Liver (tissue), 9 donors: ENCODE measurements around the gene MAP7D1. TPM values are rescaled to one million over a fixed set of nuclear protein-coding genes. Genes with fewer than 3 reads are reported as not detected.

Source experiments
- DNase-seq: peaks from one replicate; pipeline ENCODE4 v3.0.0-alpha.2; 2017; ENCODE audit warnings: low spot score
- H3K27ac ChIP-seq, 2 donors: one replicate each; pipeline ENCODE4 v1.7.0; 2013; ENCODE audit warnings: inconsistent platforms in 2 of 2, low read length in 2 of 2, control low read depth in 1 of 2, low read depth in 1 of 2, mild to moderate bottlenecking in 1 of 2
- H3K27me3 ChIP-seq, 4 donors: one replicate each; pipeline versions ENCODE4 v1.6.1 to v1.7.0; 2013; ENCODE audit warnings: low read length in 3 of 4, inconsistent platforms in 1 of 4, mild to moderate bottlenecking in 1 of 4, moderate library complexity in 1 of 4; ENCODE audit not compliant: control insufficient read depth in 4 of 4, insufficient read depth in 4 of 4
- H3K36me3 ChIP-seq, 4 donors: one replicate each; pipeline versions ENCODE4 v1.6.1 to v1.7.0; 2013; ENCODE audit warnings: low read length in 3 of 4, mild to moderate bottlenecking in 3 of 4, low read depth in 1 of 4, moderate library complexity in 1 of 4; ENCODE audit not compliant: control insufficient read depth in 4 of 4, insufficient read depth in 3 of 4
- H3K4me1 ChIP-seq, 4 donors: one replicate each; pipeline versions ENCODE4 v1.6.1 to v1.7.0; 2013; ENCODE audit warnings: low read length in 3 of 4, mild to moderate bottlenecking in 3 of 4, moderate library complexity in 1 of 4; ENCODE audit not compliant: control insufficient read depth in 4 of 4, insufficient read depth in 4 of 4
- H3K4me3 ChIP-seq, 3 donors: one replicate each; pipeline versions ENCODE4 v1.6.1 to v1.7.0; 2013; ENCODE audit warnings: low read length in 3 of 3, control low read depth in 1 of 3, low read depth in 1 of 3, mild to moderate bottlenecking in 1 of 3
- H3K9ac ChIP-seq, 2 donors: one replicate each; pipeline ENCODE4 v1.7.0; 2013; ENCODE audit warnings: low read length in 2 of 2, mild to moderate bottlenecking in 2 of 2, moderate library complexity in 2 of 2, control low read depth in 1 of 2, low read depth in 1 of 2
- H3K9me3 ChIP-seq, 4 donors: one replicate each; pipeline versions ENCODE4 v1.6.1 to v1.7.0; 2013; ENCODE audit warnings: low read length in 3 of 4; ENCODE audit not compliant: control insufficient read depth in 4 of 4
- EGR1 ChIP-seq, 2 donors: IDR thresholded peaks; 2 replicates each; pipeline ENCODE4 v1.6.1; 2016 to 2018; ENCODE audit warnings: antibody characterized with exemption in 2 of 2, low read depth in 2 of 2
- FOXA1 ChIP-seq: IDR thresholded peaks from 2 replicates; pipeline ENCODE4 v1.6.1; 2016; ENCODE audit warnings: antibody characterized with exemption
- FOXA2 ChIP-seq: IDR thresholded peaks from 2 replicates; pipeline ENCODE4 v1.6.1; 2016; ENCODE audit warnings: antibody characterized with exemption
- GABPA ChIP-seq, 2 donors: IDR thresholded peaks in 1 of 2; conservative IDR thresholded peaks in 1 of 2; 2 replicates each; pipeline ENCODE4 v1.6.1; 2016; ENCODE audit warnings: antibody characterized with exemption in 2 of 2, mild to moderate bottlenecking in 1 of 2, moderate library complexity in 1 of 2
- HNF4A ChIP-seq, 2 donors: conservative IDR thresholded peaks; 2 replicates each; pipeline ENCODE4 v1.6.1; 2016; ENCODE audit warnings: antibody characterized with exemption in 2 of 2, mild to moderate bottlenecking in 2 of 2
- HNF4G ChIP-seq: IDR thresholded peaks from 2 replicates; pipeline ENCODE4 v1.6.1; 2016; ENCODE audit warnings: antibody characterized with exemption
- JUND ChIP-seq, 2 donors: IDR thresholded peaks; 2 replicates each; pipeline ENCODE4 v1.6.1; 2016; ENCODE audit warnings: antibody characterized with exemption in 2 of 2
- NR2F2 ChIP-seq: IDR thresholded peaks from 2 replicates; pipeline ENCODE4 v1.6.1; 2016; ENCODE audit warnings: antibody characterized with exemption
- RAD21 ChIP-seq, 2 donors: IDR thresholded peaks; 2 replicates each; pipeline ENCODE4 v1.6.1; 2016; ENCODE audit warnings: antibody characterized with exemption in 2 of 2, mild to moderate bottlenecking in 2 of 2
- RXRA ChIP-seq, 2 donors: IDR thresholded peaks; 2 replicates each; pipeline ENCODE4 v1.6.1; 2017 to 2018; ENCODE audit warnings: antibody characterized with exemption in 2 of 2, mild to moderate bottlenecking in 1 of 2
- SP1 ChIP-seq: IDR thresholded peaks from 2 replicates; pipeline ENCODE4 v1.6.1; 2018; ENCODE audit warnings: antibody characterized with exemption, mild to moderate bottlenecking
- TAF1 ChIP-seq: conservative IDR thresholded peaks from 2 replicates; pipeline ENCODE4 v1.6.1; 2016; ENCODE audit warnings: antibody characterized with exemption, mild to moderate bottlenecking
- YY1 ChIP-seq: IDR thresholded peaks from 2 replicates; pipeline ENCODE4 v1.6.1; 2016; ENCODE audit warnings: antibody characterized with exemption, mild to moderate bottlenecking
- WGBS: extraction: QIAGEN DNeasy Blood & Tissue Kit; methylation state at CpG from one replicate; pipeline ENCODE4 v1.1.7; 2013; 5-methylcytosine and 5-hydroxymethylcytosine counted together
- polyA plus RNA-seq, 2 donors: library from polyadenylated mRNA; stranded (reverse) in 1 of 2; unstranded in 1 of 2; fragments of 200-250 nt in 1 of 2; fragments of >200 nt in 1 of 2; fragmentation: Nextera tagmentation in 1 of 2; extraction: Ambion mirVana in 1 of 2; gene quantifications; one replicate each; pipeline versions ENCODE4 v1.2.1 to v1.2.3, GENCODE V29; 2013 to 2015
- total RNA-seq, 2 donors: library from RNA; depleted of rRNA; stranded (reverse); fragments of >200 nt; gene quantifications; one replicate each; pipeline ENCODE4 v1.2.3, GENCODE V29; 2014
- TF ChIP-seq, protein P1 (sequence below): IDR thresholded peaks from 2 replicates; pipeline ENCODE4 v1.6.1; 2016; ENCODE audit warnings: antibody characterized with exemption, mild to moderate bottlenecking
- TF ChIP-seq, protein P2 (sequence below): IDR thresholded peaks from 2 replicates; pipeline ENCODE4 v1.6.1; 2016; ENCODE audit warnings: antibody characterized with exemption
- TF ChIP-seq, protein P3 (sequence below): fragments of 150-350 bp; IDR thresholded peaks from 2 replicates; pipeline ENCODE4 v1.5.1; 2017; ENCODE audit warnings: improper control_type of control experiment, low read depth, low read length; ENCODE audit not compliant: missing input control
- TF ChIP-seq, protein P4 (sequence below): IDR thresholded peaks from 2 replicates; pipeline ENCODE4 v1.6.1; 2016; ENCODE audit warnings: antibody characterized with exemption
- TF ChIP-seq, protein P5 (sequence below): IDR thresholded peaks from 2 replicates; pipeline ENCODE4 v1.6.1; 2016; ENCODE audit warnings: antibody characterized with exemption
- donor health status: healthy.
- donor health status: healthy.
- donor health status: healthy.
- donor health status: healthy.
- donor health status: healthy.

MAP7D1 gene
- total and polyA plus RNA-seq, 4 donors = 5.6 to 15.1 (median 12.9) TPM

DNA sequence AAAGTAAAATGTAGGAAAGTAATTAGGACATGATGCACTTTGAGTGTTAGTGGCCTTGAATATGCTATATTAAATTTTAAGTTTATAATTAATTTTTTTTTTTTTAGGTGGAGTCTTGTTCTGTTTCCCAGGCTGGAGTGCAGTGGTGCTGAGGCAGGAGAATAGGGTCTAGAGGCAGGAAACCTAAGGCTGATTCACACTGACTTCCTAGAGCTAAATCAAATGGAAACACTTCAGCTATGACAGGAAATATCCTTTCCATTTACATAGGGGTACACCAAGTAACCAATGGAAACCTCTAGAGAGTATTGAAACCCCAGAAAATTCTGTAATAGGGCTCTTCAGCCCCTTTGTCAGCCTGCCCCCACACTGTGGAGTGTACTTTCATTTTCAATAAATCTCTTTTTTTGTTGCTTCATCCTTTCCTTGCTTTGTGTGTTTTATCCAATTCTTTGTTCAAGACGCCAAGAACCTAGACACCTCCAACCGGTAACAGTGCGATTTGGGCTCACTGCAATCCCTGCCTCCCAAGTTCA, 50.4 kb downstream of the MAP7D1 start (continued):
- TF ChIP-seq, protein P1, sequence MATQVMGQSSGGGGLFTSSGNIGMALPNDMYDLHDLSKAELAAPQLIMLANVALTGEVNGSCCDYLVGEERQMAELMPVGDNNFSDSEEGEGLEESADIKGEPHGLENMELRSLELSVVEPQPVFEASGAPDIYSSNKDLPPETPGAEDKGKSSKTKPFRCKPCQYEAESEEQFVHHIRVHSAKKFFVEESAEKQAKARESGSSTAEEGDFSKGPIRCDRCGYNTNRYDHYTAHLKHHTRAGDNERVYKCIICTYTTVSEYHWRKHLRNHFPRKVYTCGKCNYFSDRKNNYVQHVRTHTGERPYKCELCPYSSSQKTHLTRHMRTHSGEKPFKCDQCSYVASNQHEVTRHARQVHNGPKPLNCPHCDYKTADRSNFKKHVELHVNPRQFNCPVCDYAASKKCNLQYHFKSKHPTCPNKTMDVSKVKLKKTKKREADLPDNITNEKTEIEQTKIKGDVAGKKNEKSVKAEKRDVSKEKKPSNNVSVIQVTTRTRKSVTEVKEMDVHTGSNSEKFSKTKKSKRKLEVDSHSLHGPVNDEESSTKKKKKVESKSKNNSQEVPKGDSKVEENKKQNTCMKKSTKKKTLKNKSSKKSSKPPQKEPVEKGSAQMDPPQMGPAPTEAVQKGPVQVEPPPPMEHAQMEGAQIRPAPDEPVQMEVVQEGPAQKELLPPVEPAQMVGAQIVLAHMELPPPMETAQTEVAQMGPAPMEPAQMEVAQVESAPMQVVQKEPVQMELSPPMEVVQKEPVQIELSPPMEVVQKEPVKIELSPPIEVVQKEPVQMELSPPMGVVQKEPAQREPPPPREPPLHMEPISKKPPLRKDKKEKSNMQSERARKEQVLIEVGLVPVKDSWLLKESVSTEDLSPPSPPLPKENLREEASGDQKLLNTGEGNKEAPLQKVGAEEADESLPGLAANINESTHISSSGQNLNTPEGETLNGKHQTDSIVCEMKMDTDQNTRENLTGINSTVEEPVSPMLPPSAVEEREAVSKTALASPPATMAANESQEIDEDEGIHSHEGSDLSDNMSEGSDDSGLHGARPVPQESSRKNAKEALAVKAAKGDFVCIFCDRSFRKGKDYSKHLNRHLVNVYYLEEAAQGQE = no peak
- TF ChIP-seq RXRA (IDR thresholded peaks at IDR 0.05) = no peak
- no peak for TF ChIP-seq FOXA1

DNA sequence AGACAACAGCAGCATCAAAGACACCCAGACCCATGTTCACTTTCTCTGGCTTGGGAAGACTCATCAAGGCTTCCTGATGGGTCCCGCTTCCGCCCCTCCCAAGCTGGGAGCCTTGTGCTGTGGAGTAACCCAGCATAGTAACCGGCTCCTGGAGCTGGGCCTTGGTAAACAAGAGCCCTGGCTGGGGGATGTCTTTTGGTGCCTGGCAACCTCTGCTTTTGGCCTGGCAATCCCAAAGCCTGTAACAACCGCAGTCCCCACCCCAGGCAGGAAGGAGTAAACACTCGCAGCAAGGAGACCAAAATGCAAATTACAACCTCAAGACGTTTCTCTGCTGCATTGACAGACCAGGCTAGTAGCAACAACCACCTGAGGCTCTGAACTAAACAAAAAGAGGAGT, 51.4 kb downstream of the MAP7D1 start:
- H3K36me3 ChIP-seq = no peaks in the 10 kb centered on the region
- WGBS = 23% methylated on average over 6 of the region's 6 CpGs
- peaks cover 0 to 17% (median 9%) of the 10 kb centered on the region in 4 donors for H3K4me1 ChIP-seq
- DNase-seq = no peak
- no peak overlapping the region for H3K4me3 ChIP-seq
- no peaks in the 10 kb centered on the region for H3K27me3 ChIP-seq
- no peaks in the 10 kb centered on the region for H3K9me3 ChIP-seq
- no peak overlapping the region for H3K27ac ChIP-seq
- TF ChIP-seq, protein P2, sequence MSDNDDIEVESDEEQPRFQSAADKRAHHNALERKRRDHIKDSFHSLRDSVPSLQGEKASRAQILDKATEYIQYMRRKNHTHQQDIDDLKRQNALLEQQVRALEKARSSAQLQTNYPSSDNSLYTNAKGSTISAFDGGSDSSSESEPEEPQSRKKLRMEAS = no peak
- TF ChIP-seq GABPA (IDR thresholded peaks at IDR 0.05 in 1 of 2, conservative IDR thresholded peaks at IDR 0.05 in 1 of 2) (no peak), YY1 (no peak), RXRA (IDR thresholded peaks at IDR 0.05) (no peak), JUND (IDR thresholded peaks at IDR 0.05) (no peak), TAF1 (no peak), SP1 (no peak), HNF4G (no peak), RAD21 (IDR thresholded peaks at IDR 0.05) (no peak), EGR1 (IDR thresholded peaks at IDR 0.05; ENCODE audit: low read depth in 2 of 2) (no peak), NR2F2 (no peak), FOXA1 (peak; percentile 65), FOXA2 (peak; percentile 54), HNF4A (conservative IDR thresholded peaks at IDR 0.05) (no peak)
- TF ChIP-seq, protein P3, sequence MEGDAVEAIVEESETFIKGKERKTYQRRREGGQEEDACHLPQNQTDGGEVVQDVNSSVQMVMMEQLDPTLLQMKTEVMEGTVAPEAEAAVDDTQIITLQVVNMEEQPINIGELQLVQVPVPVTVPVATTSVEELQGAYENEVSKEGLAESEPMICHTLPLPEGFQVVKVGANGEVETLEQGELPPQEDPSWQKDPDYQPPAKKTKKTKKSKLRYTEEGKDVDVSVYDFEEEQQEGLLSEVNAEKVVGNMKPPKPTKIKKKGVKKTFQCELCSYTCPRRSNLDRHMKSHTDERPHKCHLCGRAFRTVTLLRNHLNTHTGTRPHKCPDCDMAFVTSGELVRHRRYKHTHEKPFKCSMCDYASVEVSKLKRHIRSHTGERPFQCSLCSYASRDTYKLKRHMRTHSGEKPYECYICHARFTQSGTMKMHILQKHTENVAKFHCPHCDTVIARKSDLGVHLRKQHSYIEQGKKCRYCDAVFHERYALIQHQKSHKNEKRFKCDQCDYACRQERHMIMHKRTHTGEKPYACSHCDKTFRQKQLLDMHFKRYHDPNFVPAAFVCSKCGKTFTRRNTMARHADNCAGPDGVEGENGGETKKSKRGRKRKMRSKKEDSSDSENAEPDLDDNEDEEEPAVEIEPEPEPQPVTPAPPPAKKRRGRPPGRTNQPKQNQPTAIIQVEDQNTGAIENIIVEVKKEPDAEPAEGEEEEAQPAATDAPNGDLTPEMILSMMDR = no peak
- TF ChIP-seq, protein P4, sequence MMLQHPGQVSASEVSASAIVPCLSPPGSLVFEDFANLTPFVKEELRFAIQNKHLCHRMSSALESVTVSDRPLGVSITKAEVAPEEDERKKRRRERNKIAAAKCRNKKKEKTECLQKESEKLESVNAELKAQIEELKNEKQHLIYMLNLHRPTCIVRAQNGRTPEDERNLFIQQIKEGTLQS = no peak
- TF ChIP-seq, protein P5, sequence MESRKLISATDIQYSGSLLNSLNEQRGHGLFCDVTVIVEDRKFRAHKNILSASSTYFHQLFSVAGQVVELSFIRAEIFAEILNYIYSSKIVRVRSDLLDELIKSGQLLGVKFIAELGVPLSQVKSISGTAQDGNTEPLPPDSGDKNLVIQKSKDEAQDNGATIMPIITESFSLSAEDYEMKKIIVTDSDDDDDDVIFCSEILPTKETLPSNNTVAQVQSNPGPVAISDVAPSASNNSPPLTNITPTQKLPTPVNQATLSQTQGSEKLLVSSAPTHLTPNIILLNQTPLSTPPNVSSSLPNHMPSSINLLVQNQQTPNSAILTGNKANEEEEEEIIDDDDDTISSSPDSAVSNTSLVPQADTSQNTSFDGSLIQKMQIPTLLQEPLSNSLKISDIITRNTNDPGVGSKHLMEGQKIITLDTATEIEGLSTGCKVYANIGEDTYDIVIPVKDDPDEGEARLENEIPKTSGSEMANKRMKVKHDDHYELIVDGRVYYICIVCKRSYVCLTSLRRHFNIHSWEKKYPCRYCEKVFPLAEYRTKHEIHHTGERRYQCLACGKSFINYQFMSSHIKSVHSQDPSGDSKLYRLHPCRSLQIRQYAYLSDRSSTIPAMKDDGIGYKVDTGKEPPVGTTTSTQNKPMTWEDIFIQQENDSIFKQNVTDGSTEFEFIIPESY = no peak
- TF ChIP-seq, protein P1 = no peak
- H3K9ac ChIP-seq = no peak overlapping the region
